Esophagus muscularis mucosa (tissue), 3 donors: Measurements from ENCODE around the gene TTC39C.

ENCODE experiments used
- CTCF ChIP-seq, 3 experiments: fragments of 200-600 bp in 2 of 3; fragments of 450-650 bp in 1 of 3; sonication (generic) in 2 of 3; IDR thresholded peaks; one replicate each; pipeline ENCODE4 v1.5.1; 2017 to 2019; ENCODE audit warnings: antibody characterized with exemption in 3 of 3, mild to moderate bottlenecking in 2 of 3, moderate library complexity in 1 of 3
- POLR2A ChIP-seq: fragments of 450-650 bp; IDR thresholded peaks from one replicate; pipeline ENCODE4 v1.6.1; 2017; ENCODE audit warnings: antibody characterized with exemption, moderate library complexity, mild to moderate bottlenecking, low read depth

GRCh38 chr18:24064391-24065100 is 50.0 kb downstream of the TTC39C start:
- no peak for TF ChIP-seq CTCF (IDR thresholded peaks at IDR 0.05)
- TF ChIP-seq POLR2A, result no peak
